Testis (tissue), 2 donors: ENCODE results near the gene INPP5A.
A peak's percentile ranks its signal among the peaks of the same experiment; 100 is the strongest.

Experiments
- CTCF ChIP-seq, 3 experiments: fragments of 450-650 bp in 2 of 3; fragments of 200-600 bp in 1 of 3; sonication (generic) in 1 of 3; IDR thresholded peaks; one replicate each; pipeline ENCODE4 v1.5.1; 2016 to 2019; ENCODE audit warnings: antibody characterized with exemption in 3 of 3, mild to moderate bottlenecking in 2 of 3, moderate library complexity in 1 of 3
- POLR2A ChIP-seq: fragments of 450-650 bp; IDR thresholded peaks from one replicate; pipeline ENCODE4 v1.6.1; 2017; ENCODE audit warnings: antibody characterized with exemption, mild to moderate bottlenecking, moderate library complexity

- TF ChIP-seq CTCF (IDR thresholded peaks at IDR 0.05): peak; percentile 19 to 63 (median 47)
- TF ChIP-seq POLR2A: no peak
Observed at GRCh38 chr10:132536877-132537683, 507 bp upstream of the INPP5A start.
